ENCODE results near the gene RBMX. TPM values are rescaled to one million over a fixed set of nuclear protein-coding genes. Genes with fewer than 3 reads are reported as not detected.
A peak's percentile ranks its signal among the peaks of the same experiment; 100 is the strongest.
"Not testable (repeated sequence)": the region's sequence is repeated elsewhere in the genome, so short reads cannot be mapped to it uniquely, and the experiment has no call there.

Gene RBMX
- total RNA-seq, 1 donor from 2014 or later: 133 TPM

DNA sequence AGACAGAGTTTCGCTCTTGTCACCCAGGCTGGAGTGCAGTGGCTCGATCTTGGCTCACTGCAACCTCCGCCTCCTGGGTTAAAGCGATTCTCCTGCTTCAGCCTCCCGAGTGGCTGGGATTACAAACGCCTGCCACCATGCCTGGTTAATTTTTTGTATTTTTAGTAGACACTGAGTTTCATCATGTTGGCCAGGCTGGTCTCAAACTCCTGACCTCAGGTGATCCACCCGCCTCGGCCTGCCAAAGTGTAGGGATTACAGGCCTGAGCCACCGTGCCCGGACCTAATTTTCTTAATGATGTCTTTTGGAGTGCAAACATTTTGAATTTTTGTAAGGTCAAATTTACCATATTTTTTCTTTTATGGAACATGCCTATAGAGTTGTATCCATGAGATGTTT lies 19.5 kb upstream of the RBMX start:
- not testable (repeated sequence) for H3K4me3 Mint-ChIP-seq (ENCODE audit: unreplicated experiment); H2AFZ ChIP-seq (ENCODE audit: low read depth, low read length); H3K9me3 Mint-ChIP-seq (ENCODE audit: unreplicated experiment); H3K27me3 Mint-ChIP-seq (ENCODE audit: low read depth, unreplicated experiment); H3K9ac ChIP-seq (ENCODE audit: low read length); H3K4me3 ChIP-seq (ENCODE audit: insufficient read depth, low read depth, low read length); H4K20me1 ChIP-seq (ENCODE audit: insufficient read depth, low read length); H3K36me3 ChIP-seq (ENCODE audit: insufficient read depth, low read length); H3K4me2 ChIP-seq (ENCODE audit: low read length); DNase-seq (ENCODE audit: low read depth); H3K27ac Mint-ChIP-seq (ENCODE audit: unreplicated experiment); H3K27me3 ChIP-seq (ENCODE audit: insufficient read depth, low read length); H3K4me1 ChIP-seq (ENCODE audit: insufficient read depth, low read length); H3K27ac ChIP-seq (ENCODE audit: low read depth, low read length); H3K79me2 ChIP-seq (ENCODE audit: insufficient read depth, low read length); FAIRE-seq; H3K9me3 ChIP-seq (ENCODE audit: insufficient read depth, low read depth, low read length); H3K36me3 Mint-ChIP-seq (ENCODE audit: low read depth, unreplicated experiment); H3K4me1 Mint-ChIP-seq (ENCODE audit: low read depth, unreplicated experiment)

DNA sequence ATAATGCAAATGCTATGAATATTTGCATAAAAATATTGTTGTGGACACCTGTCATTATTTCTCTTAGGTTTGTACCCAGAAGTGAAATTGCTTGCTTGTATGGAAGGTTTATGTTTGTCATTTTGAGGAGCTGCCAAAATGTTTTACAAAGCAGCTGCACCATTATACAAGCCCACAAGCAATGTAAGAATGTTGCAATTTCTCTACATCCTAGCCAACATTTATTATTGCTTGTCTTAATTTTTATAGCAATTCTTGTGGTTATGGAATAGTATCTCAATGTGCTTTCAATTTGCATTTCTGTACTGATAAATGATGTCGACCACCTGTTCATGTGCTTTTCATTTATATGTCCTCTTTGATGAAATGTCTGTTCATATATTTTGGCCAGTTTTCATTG lies 18.7 kb upstream of the RBMX start:
- no peak overlapping the region for H3K4me3 ChIP-seq (ENCODE audit: insufficient read depth, low read depth, low read length)
- H3K27ac ChIP-seq (ENCODE audit: low read depth, low read length): no peak overlapping the region
- FAIRE-seq: peak; percentile 97
- no peaks in the 10 kb centered on the region for H3K9me3 ChIP-seq (ENCODE audit: insufficient read depth, low read depth, low read length)
- no peak overlapping the region for H3K4me3 Mint-ChIP-seq (ENCODE audit: unreplicated experiment)
- H3K36me3 ChIP-seq (ENCODE audit: insufficient read depth, low read length): no peaks in the 10 kb centered on the region
- TF ChIP-seq EZH2 (IDR thresholded peaks at IDR 0.05; ENCODE audit: insufficient read depth, low read length): no peak
- TF ChIP-seq, protein P1, sequence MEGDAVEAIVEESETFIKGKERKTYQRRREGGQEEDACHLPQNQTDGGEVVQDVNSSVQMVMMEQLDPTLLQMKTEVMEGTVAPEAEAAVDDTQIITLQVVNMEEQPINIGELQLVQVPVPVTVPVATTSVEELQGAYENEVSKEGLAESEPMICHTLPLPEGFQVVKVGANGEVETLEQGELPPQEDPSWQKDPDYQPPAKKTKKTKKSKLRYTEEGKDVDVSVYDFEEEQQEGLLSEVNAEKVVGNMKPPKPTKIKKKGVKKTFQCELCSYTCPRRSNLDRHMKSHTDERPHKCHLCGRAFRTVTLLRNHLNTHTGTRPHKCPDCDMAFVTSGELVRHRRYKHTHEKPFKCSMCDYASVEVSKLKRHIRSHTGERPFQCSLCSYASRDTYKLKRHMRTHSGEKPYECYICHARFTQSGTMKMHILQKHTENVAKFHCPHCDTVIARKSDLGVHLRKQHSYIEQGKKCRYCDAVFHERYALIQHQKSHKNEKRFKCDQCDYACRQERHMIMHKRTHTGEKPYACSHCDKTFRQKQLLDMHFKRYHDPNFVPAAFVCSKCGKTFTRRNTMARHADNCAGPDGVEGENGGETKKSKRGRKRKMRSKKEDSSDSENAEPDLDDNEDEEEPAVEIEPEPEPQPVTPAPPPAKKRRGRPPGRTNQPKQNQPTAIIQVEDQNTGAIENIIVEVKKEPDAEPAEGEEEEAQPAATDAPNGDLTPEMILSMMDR (IDR thresholded peaks at IDR 0.05; ENCODE audit: insufficient read depth, low read depth, low read length): no peak
- DNase-seq (ENCODE audit: low read depth): no peak
- no peaks in the 10 kb centered on the region for H3K27me3 Mint-ChIP-seq (ENCODE audit: low read depth, unreplicated experiment)
- H3K9ac ChIP-seq (ENCODE audit: low read length): no peak overlapping the region
- no peaks in the 10 kb centered on the region for H4K20me1 ChIP-seq (ENCODE audit: insufficient read depth, low read length)
- no peak overlapping the region for H3K4me2 ChIP-seq (ENCODE audit: low read length)
- H3K79me2 ChIP-seq (ENCODE audit: insufficient read depth, low read length): no peaks in the 10 kb centered on the region
- no peaks in the 10 kb centered on the region for H3K4me1 Mint-ChIP-seq (ENCODE audit: low read depth, unreplicated experiment)
- H3K27ac Mint-ChIP-seq (ENCODE audit: unreplicated experiment): no peak overlapping the region
- H3K27me3 ChIP-seq (ENCODE audit: insufficient read depth, low read length): no peaks in the 10 kb centered on the region
- H3K36me3 Mint-ChIP-seq (ENCODE audit: low read depth, unreplicated experiment): no peaks in the 10 kb centered on the region
- H3K4me1 ChIP-seq (ENCODE audit: insufficient read depth, low read length): no peaks in the 10 kb centered on the region
- H2AFZ ChIP-seq (ENCODE audit: low read depth, low read length): no peak overlapping the region
- no peaks in the 10 kb centered on the region for H3K9me3 Mint-ChIP-seq (ENCODE audit: unreplicated experiment)

DNA sequence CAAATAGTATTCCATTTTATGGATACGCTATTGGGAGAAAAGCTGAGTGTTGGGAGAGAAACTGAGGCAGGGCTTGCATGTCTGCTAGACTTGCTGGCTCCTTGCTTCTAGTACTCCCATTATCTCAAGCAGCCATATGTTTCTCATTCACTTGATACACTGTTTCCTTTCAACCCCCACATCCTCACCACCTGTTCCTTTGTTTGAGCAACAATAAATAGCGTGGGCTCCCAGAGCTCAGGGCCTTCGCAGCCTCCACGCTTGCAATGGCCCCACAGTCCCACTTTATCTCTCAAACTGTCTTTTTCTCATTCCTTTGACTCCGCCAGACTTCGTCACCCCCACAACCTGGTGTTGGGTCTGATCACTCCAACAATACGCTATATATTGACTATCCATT lies 18.2 kb upstream of the RBMX start:
- H3K79me2 ChIP-seq (ENCODE audit: insufficient read depth, low read length); H3K4me2 ChIP-seq (ENCODE audit: low read length); H3K4me3 ChIP-seq (ENCODE audit: insufficient read depth, low read depth, low read length); H3K27ac Mint-ChIP-seq (ENCODE audit: unreplicated experiment); H3K9me3 ChIP-seq (ENCODE audit: insufficient read depth, low read depth, low read length); H3K36me3 ChIP-seq (ENCODE audit: insufficient read depth, low read length); H2AFZ ChIP-seq (ENCODE audit: low read depth, low read length); H3K4me3 Mint-ChIP-seq (ENCODE audit: unreplicated experiment); H3K27me3 Mint-ChIP-seq (ENCODE audit: low read depth, unreplicated experiment); H3K9me3 Mint-ChIP-seq (ENCODE audit: unreplicated experiment); H3K27ac ChIP-seq (ENCODE audit: low read depth, low read length); H3K4me1 Mint-ChIP-seq (ENCODE audit: low read depth, unreplicated experiment); H4K20me1 ChIP-seq (ENCODE audit: insufficient read depth, low read length); H3K4me1 ChIP-seq (ENCODE audit: insufficient read depth, low read length); H3K9ac ChIP-seq (ENCODE audit: low read length); H3K36me3 Mint-ChIP-seq (ENCODE audit: low read depth, unreplicated experiment); DNase-seq (ENCODE audit: low read depth); H3K27me3 ChIP-seq (ENCODE audit: insufficient read depth, low read length): not testable (repeated sequence)
- peak; percentile 60 for FAIRE-seq

Measured in astrocyte (in vitro differentiated cells and primary cell).